Prostate gland (tissue), 2 donors: ENCODE measurements around the gene SPATA31E1.

ENCODE experiments used
- CTCF ChIP-seq, 4 experiments: fragments of 200-600 bp in 2 of 4; fragments of 450-650 bp in 2 of 4; sonication (generic) in 2 of 4; IDR thresholded peaks; 1 replicate in 3 of 4; 2 replicates in 1 of 4; pipeline ENCODE4 v1.5.1; 2016 to 2019; ENCODE audit warnings: antibody characterized with exemption in 4 of 4, mild to moderate bottlenecking in 2 of 4, moderate library complexity in 2 of 4
- POLR2A ChIP-seq: fragments of 450-650 bp; IDR thresholded peaks from one replicate; pipeline ENCODE4 v1.6.1; 2016; ENCODE audit warnings: antibody characterized with exemption, mild to moderate bottlenecking
- POLR2AphosphoS5 ChIP-seq: sonication (generic); formaldehyde crosslinking; IDR thresholded peaks from one replicate; pipeline ENCODE4 v1.6.1; 2017; ENCODE audit warnings: antibody characterized with exemption

GRCh38 chr9:87892956-87893355 is 10.3 kb downstream of the SPATA31E1 start:
- TF ChIP-seq CTCF (IDR thresholded peaks at IDR 0.05) (no peak), POLR2A (no peak), POLR2AphosphoS5 (no peak)
